ENCODE data around the gene TBL1XR1.

DNA sequence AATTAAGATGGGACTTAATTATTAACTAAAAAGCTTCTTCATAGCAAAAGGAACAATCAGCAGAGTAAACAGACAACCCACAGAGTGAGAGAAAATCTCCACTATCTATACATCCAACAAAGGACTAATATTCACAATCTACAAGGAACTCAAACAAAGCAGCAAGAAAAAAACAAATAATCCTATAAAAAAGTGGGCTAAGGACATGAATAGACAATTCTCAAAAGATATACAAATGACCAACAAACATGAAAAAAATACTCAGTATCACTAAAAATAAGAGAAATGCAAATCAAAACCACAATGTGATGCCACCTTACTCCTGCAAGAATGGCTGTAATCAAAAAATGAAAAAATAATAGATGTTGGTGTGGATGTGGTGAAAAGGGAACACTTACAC is 103.3 kb downstream of the TBL1XR1 start:
- TF ChIP-seq, protein P1, sequence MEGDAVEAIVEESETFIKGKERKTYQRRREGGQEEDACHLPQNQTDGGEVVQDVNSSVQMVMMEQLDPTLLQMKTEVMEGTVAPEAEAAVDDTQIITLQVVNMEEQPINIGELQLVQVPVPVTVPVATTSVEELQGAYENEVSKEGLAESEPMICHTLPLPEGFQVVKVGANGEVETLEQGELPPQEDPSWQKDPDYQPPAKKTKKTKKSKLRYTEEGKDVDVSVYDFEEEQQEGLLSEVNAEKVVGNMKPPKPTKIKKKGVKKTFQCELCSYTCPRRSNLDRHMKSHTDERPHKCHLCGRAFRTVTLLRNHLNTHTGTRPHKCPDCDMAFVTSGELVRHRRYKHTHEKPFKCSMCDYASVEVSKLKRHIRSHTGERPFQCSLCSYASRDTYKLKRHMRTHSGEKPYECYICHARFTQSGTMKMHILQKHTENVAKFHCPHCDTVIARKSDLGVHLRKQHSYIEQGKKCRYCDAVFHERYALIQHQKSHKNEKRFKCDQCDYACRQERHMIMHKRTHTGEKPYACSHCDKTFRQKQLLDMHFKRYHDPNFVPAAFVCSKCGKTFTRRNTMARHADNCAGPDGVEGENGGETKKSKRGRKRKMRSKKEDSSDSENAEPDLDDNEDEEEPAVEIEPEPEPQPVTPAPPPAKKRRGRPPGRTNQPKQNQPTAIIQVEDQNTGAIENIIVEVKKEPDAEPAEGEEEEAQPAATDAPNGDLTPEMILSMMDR (IDR thresholded peaks at IDR 0.05; ENCODE audit: poor library complexity): no peak
- no peak for TF ChIP-seq EZH2phosphoT487 (IDR thresholded peaks at IDR 0.05; ENCODE audit: low read depth, severe bottlenecking, unreplicated experiment)
